Neural cell (in vitro differentiated cells): Measurements from ENCODE around the gene SLC4A7. TPM values are rescaled to one million over a fixed set of nuclear protein-coding genes. Genes with fewer than 3 reads are reported as not detected.

ENCODE experiments used
- H2AFZ ChIP-seq: fragments of 200-600, 300-800 bp; sonication (generic), shearing (Covaris generic); 2 replicates; pipeline ENCODE4 v1.6.0; 2014; ENCODE audit warnings: low read depth, mild to moderate bottlenecking, antibody characterized with exemption, low read length, moderate library complexity
- H3F3A ChIP-seq: fragments of 200-600 bp; shearing (Covaris generic); 2 replicates; pipeline ENCODE4 v1.6.1; 2016; ENCODE audit warnings: mild to moderate bottlenecking, moderate library complexity, mixed read lengths, antibody characterized with exemption, low read length; ENCODE audit not compliant: insufficient read depth, poor library complexity, severe bottlenecking
- H3K27ac ChIP-seq: fragments of 200-600, 300-800 bp; sonication (generic), shearing (Covaris generic); 2 replicates; pipeline ENCODE4 v1.5.1; 2014; ENCODE audit warnings: mild to moderate bottlenecking, low read length, moderate library complexity
- H3K27me3 ChIP-seq: fragments of 300-800, 200-600 bp; sonication (generic), shearing (Covaris generic); 2 replicates; pipeline ENCODE4 v1.6.0; 2014; ENCODE audit warnings: mild to moderate bottlenecking, low read depth, low read length, moderate library complexity; ENCODE audit not compliant: insufficient read depth
- H3K36me3 ChIP-seq: fragments of 300-800, 200-600 bp; sonication (generic), shearing (Covaris generic); 2 replicates; pipeline ENCODE4 v1.5.1; 2014; ENCODE audit warnings: mild to moderate bottlenecking, antibody characterized with exemption, low read length, moderate library complexity; ENCODE audit not compliant: insufficient read depth
- H3K4me2 ChIP-seq: fragments of 300-800, 200-600 bp; sonication (generic), shearing (Covaris generic); 2 replicates; pipeline ENCODE4 v1.6.0; 2014; ENCODE audit warnings: mild to moderate bottlenecking, low read length
- H3K4me3 ChIP-seq: fragments of 300-800, 200-600 bp; sonication (generic), shearing (Covaris generic); 2 replicates; pipeline ENCODE4 v1.5.1; 2014; ENCODE audit warnings: mild to moderate bottlenecking, low read length, moderate library complexity
- H3K79me2 ChIP-seq: fragments of 200-600 bp; shearing (Covaris generic); replicated peaks from 2 replicates; pipeline ENCODE4 v1.6.0; 2014; ENCODE audit warnings: mild to moderate bottlenecking, low read length, moderate library complexity; ENCODE audit not compliant: insufficient read depth
- H3K9ac ChIP-seq: fragments of 300-800, 200-600 bp; sonication (generic), shearing (Covaris generic); 2 replicates; pipeline ENCODE4 v1.6.1; 2016; ENCODE audit warnings: mild to moderate bottlenecking, low read length, mixed read lengths
- H3K9me2 ChIP-seq: fragments of 200-600 bp; shearing (Covaris generic); 2 replicates; pipeline ENCODE4 v1.6.1; 2016; ENCODE audit warnings: mild to moderate bottlenecking, low read length, mixed read lengths; ENCODE audit not compliant: insufficient read depth
- H3K9me3 ChIP-seq: fragments of 200-600, 300-800 bp; sonication (generic), shearing (Covaris generic); 2 replicates; pipeline ENCODE4 v1.6.1; 2016; ENCODE audit warnings: mild to moderate bottlenecking, mixed run types, low read length, moderate library complexity, mixed read lengths
- H4K20me1 ChIP-seq: fragments of 200-600 bp; shearing (Covaris generic); 2 replicates; pipeline ENCODE4 v1.6.1; 2016; ENCODE audit warnings: mild to moderate bottlenecking, mixed run types; ENCODE audit not compliant: insufficient read depth
- CTCF ChIP-seq: fragments of 450-650 bp; IDR thresholded peaks from 2 replicates; pipeline ENCODE4 v1.5.1; 2014; ENCODE audit warnings: antibody characterized with exemption, mild to moderate bottlenecking, moderate library complexity; ENCODE audit not compliant: poor library complexity, severe bottlenecking
- EP300 ChIP-seq: fragments of 450-650 bp; conservative IDR thresholded peaks from 2 replicates; pipeline ENCODE4 v1.6.1; 2014; ENCODE audit warnings: antibody characterized with exemption, mild to moderate bottlenecking, moderate library complexity; ENCODE audit not compliant: poor library complexity, severe bottlenecking
- EZH2 ChIP-seq: fragments of 200-600, 300-800 bp; shearing (Covaris generic), sonication (generic); IDR thresholded peaks from 2 replicates; pipeline ENCODE4 v1.6.1; 2014; ENCODE audit warnings: antibody characterized with exemption, low read length, borderline replicate concordance, mild to moderate bottlenecking; ENCODE audit not compliant: insufficient read depth, poor library complexity, severe bottlenecking
- MXI1 ChIP-seq: fragments of 450-650 bp; conservative IDR thresholded peaks from 2 replicates; pipeline ENCODE4 v1.6.1; 2014; ENCODE audit warnings: antibody characterized with exemption, mild to moderate bottlenecking; ENCODE audit not compliant: poor library complexity, severe bottlenecking
- POLR2AphosphoS5 ChIP-seq: IDR thresholded peaks from 2 replicates; pipeline ENCODE4 v1.6.1; 2012
- RAD21 ChIP-seq: fragments of 450-650 bp; conservative IDR thresholded peaks from 2 replicates; pipeline ENCODE4 v1.6.1; 2014; ENCODE audit warnings: antibody characterized with exemption, mild to moderate bottlenecking, moderate library complexity
- REST ChIP-seq: IDR thresholded peaks from 2 replicates; pipeline ENCODE4 v1.6.1; 2012; ENCODE audit warnings: borderline replicate concordance
- SMC3 ChIP-seq: fragments of 450-650 bp; conservative IDR thresholded peaks from 2 replicates; pipeline ENCODE4 v1.6.1; 2014; ENCODE audit warnings: antibody characterized with exemption, mild to moderate bottlenecking, moderate library complexity; ENCODE audit not compliant: poor library complexity
- TAF1 ChIP-seq: IDR thresholded peaks from 2 replicates; pipeline ENCODE4 v1.6.1; 2012; ENCODE audit warnings: low read depth
- polyA plus RNA-seq: library from polyadenylated mRNA; depleted of rRNA; stranded (reverse); fragments of >200 nt; gene quantifications from 2 replicates; pipeline ENCODE4 v1.2.3, GENCODE V29; 2014

Gene SLC4A7
- polyA plus RNA-seq, 1 donor from 2014 or later, result 96.9 TPM

GRCh38 chr3:27387625-27388024 lies 96.6 kb downstream of the SLC4A7 start:
- Histone ChIP-seq H3K36me3 (peaks cover 12% of the 10 kb centered on the region), H3K9me3 (no peaks in the 10 kb centered on the region), H3K27ac (no peak overlapping the region)

GRCh38 chr3:27385504-27385903 lies 98.7 kb downstream of the SLC4A7 start:
- H3K9ac ChIP-seq, result no peak overlapping the region
- no peak overlapping the region for H3K4me2 ChIP-seq
- no peak overlapping the region for H2AFZ ChIP-seq
- no peaks in the 10 kb centered on the region for H4K20me1 ChIP-seq
- H3K9me2 ChIP-seq, result no peaks in the 10 kb centered on the region
- no peaks in the 10 kb centered on the region for H3K79me2 ChIP-seq
- TF ChIP-seq RAD21 (no peak), MXI1 (no peak), SMC3 (no peak)
- no peak overlapping the region for H3K4me3 ChIP-seq
- H3K36me3 ChIP-seq, result peaks cover 14% of the 10 kb centered on the region
- H3K9me3 ChIP-seq, result no peaks in the 10 kb centered on the region
- H3K27me3 ChIP-seq, result no peaks in the 10 kb centered on the region
- no peaks in the 10 kb centered on the region for H3F3A ChIP-seq
- no peak overlapping the region for H3K27ac ChIP-seq

More at GRCh38 chr3:27387625-27388024, 96.6 kb downstream of the SLC4A7 start:
- Histone ChIP-seq H3K79me2 (no peaks in the 10 kb centered on the region), H3F3A (no peaks in the 10 kb centered on the region), H3K9ac (no peak overlapping the region), H3K4me3 (no peak overlapping the region), H3K4me2 (no peak overlapping the region), H3K27me3 (no peaks in the 10 kb centered on the region), H3K9me2 (no peaks in the 10 kb centered on the region), H4K20me1 (no peaks in the 10 kb centered on the region), H2AFZ (no peak overlapping the region)
- TF ChIP-seq MXI1, result no peak
- no peak for TF ChIP-seq CTCF
- TF ChIP-seq REST, result no peak
- TF ChIP-seq RAD21, result no peak
- TF ChIP-seq POLR2AphosphoS5, result no peak
- TF ChIP-seq EZH2, result no peak
- TF ChIP-seq SMC3, result no peak
- no peak for TF ChIP-seq EP300

- no peaks in the 10 kb centered on the region for H3K27me3 ChIP-seq
- H3K4me2 ChIP-seq, result no peak overlapping the region
- H3K9me3 ChIP-seq, result no peaks in the 10 kb centered on the region
- no peaks in the 10 kb centered on the region for H3F3A ChIP-seq
- no peaks in the 10 kb centered on the region for H4K20me1 ChIP-seq
- H3K36me3 ChIP-seq, result peaks cover 14% of the 10 kb centered on the region
- TF ChIP-seq CTCF (no peak), EP300 (no peak), SMC3 (no peak), RAD21 (no peak), REST (no peak), MXI1 (no peak), TAF1 (no peak)
- no peak overlapping the region for H2AFZ ChIP-seq
- H3K79me2 ChIP-seq, result no peaks in the 10 kb centered on the region
- no peaks in the 10 kb centered on the region for H3K9me2 ChIP-seq
- no peak overlapping the region for H3K4me3 ChIP-seq
- H3K27ac ChIP-seq, result no peak overlapping the region
- no peak overlapping the region for H3K9ac ChIP-seq
Observed at GRCh38 chr3:27384191-27384590, 100.0 kb downstream of the SLC4A7 start.
